Calu3 (cell line): ENCODE measurements around the gene EDA. TPM values are rescaled to one million over a fixed set of nuclear protein-coding genes. Genes with fewer than 3 reads are reported as not detected.

Source experiments
- BruUV-seq: library from RNA; stranded (reverse); fragments of 400-500 nt; replicated peaks from 2 replicates; lab custom pipeline; 2021; lab: Mats Ljungman, UMichigan
- CTCF ChIA-PET: fragments of 300-600 bp; sonication (Branson Sonifier 250); formaldehyde crosslinking; loops from one replicate; lab custom pipeline; 2022; ENCODE audit warnings: antibody characterized with exemption; lab: Charles Lee
- DNase-seq: peaks from one replicate; pipeline ENCODE4 v3.0.0; 2022
- H3K27ac Mint-ChIP-seq: one replicate; pipeline ENCODE4 v1.8.0; 2022; ENCODE audit warnings: mixed read lengths; ENCODE audit not compliant: unreplicated experiment
- H3K27me3 Mint-ChIP-seq: one replicate; pipeline ENCODE4 v1.8.0; 2022; ENCODE audit warnings: mixed read lengths; ENCODE audit not compliant: unreplicated experiment
- H3K36me3 Mint-ChIP-seq: one replicate; pipeline ENCODE4 v1.8.0; 2022; ENCODE audit warnings: mild to moderate bottlenecking, moderate library complexity, mixed read lengths; ENCODE audit not compliant: insufficient read depth, unreplicated experiment
- H3K4me1 Mint-ChIP-seq: one replicate; pipeline ENCODE4 v1.8.0; 2022; ENCODE audit warnings: mild to moderate bottlenecking, low read depth, mixed read lengths; ENCODE audit not compliant: unreplicated experiment
- H3K4me3 Mint-ChIP-seq: one replicate; pipeline ENCODE4 v1.8.0; 2022; ENCODE audit warnings: mild to moderate bottlenecking, low read depth, moderate library complexity, mixed read lengths; ENCODE audit not compliant: unreplicated experiment
- H3K9me3 Mint-ChIP-seq: one replicate; pipeline ENCODE4 v1.8.0; 2022; ENCODE audit warnings: low read depth, mixed read lengths; ENCODE audit not compliant: unreplicated experiment
- CTCF ChIP-seq: fragments of 200-600 bp; IDR thresholded peaks from one replicate; pipeline ENCODE4 v1.8.0; 2022; ENCODE audit warnings: antibody characterized with exemption; ENCODE audit not compliant: unreplicated experiment
- intact Hi-C: fragments of 100-400 bp; cut with micrococcal nuclease; formaldehyde crosslinking; loops from one replicate; pipeline ENCODE4 v1.10.0; 2022; ENCODE audit not compliant: unreplicated experiment
- total RNA-seq: library from RNA; stranded (reverse); gene quantifications from 2 replicates; pipeline ENCODE4 v1.2.3, GENCODE V29; 2022

Gene EDA
- total RNA-seq, 1 experiment from 2014 or later = 5.7 TPM

GRCh38 chrX:70079297-70079696 lies 463.4 kb downstream of the EDA start:
- intact Hi-C loops = no loop called here
- no peaks in the 10 kb centered on the region for H3K4me1 Mint-ChIP-seq
- peaks cover 15% of the 10 kb centered on the region for H3K27me3 Mint-ChIP-seq
- TF ChIP-seq CTCF = no peak
- no peaks in the 10 kb centered on the region for H3K36me3 Mint-ChIP-seq
- H3K4me3 Mint-ChIP-seq = no peak overlapping the region
- no TSS peak for BruUV-seq
- H3K9me3 Mint-ChIP-seq = peaks cover 3% of the 10 kb centered on the region
- CTCF ChIA-PET = no interaction called here
- no peak overlapping the region for H3K27ac Mint-ChIP-seq
- DNase-seq = no peak

GRCh38 chrX:70079870-70080269 lies 464.0 kb downstream of the EDA start:
- DNase-seq = no peak
- H3K4me1 Mint-ChIP-seq = no peaks in the 10 kb centered on the region
- CTCF ChIA-PET = no interaction called here
- peaks cover 3% of the 10 kb centered on the region for H3K9me3 Mint-ChIP-seq
- TF ChIP-seq CTCF = no peak
- intact Hi-C loops = no loop called here
- H3K27me3 Mint-ChIP-seq = peaks cover 15% of the 10 kb centered on the region
- BruUV-seq = no TSS peak
- no peak overlapping the region for H3K4me3 Mint-ChIP-seq
- H3K27ac Mint-ChIP-seq = no peak overlapping the region
- H3K36me3 Mint-ChIP-seq = no peaks in the 10 kb centered on the region

DNA sequence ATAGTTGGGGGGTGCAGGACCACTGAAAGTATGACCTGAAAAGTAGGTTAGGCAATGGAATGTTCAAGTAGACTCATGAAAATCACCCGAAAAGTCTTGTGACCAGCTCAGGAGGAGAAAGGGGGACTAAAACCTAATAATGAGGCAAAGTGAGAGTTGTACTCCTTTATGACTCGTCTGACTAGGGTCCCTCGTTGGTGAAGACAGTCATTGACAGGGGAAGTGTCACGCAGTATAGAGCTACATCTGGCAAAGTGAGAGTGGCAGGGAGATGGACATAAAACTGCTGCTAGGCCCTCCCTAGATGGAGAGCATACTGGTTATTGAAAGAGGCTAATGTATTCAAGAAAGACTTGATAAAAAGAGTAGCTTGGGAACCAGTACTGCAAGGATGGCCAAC lies 466.8 kb downstream of the EDA start:
- CTCF ChIA-PET = no interaction called here
- no peak overlapping the region for H3K4me3 Mint-ChIP-seq
- intact Hi-C loops = no loop called here
- TF ChIP-seq CTCF = no peak
- peaks cover 3% of the 10 kb centered on the region for H3K4me1 Mint-ChIP-seq
- no peak overlapping the region for H3K27ac Mint-ChIP-seq
- H3K9me3 Mint-ChIP-seq = no peaks in the 10 kb centered on the region
- peaks cover 15% of the 10 kb centered on the region for H3K27me3 Mint-ChIP-seq
- DNase-seq = no peak
- H3K36me3 Mint-ChIP-seq = no peaks in the 10 kb centered on the region
- no TSS peak for BruUV-seq

- no peak overlapping the region for H3K4me3 Mint-ChIP-seq
- intact Hi-C loops = no loop called here
These were observed 468.8 kb downstream of the EDA start for GRCh38 chrX:70084592-70085240.

More at GRCh38 chrX:70084592-70085240, 468.8 kb downstream of the EDA start:
- Mint-ChIP-seq H3K4me1 (peaks cover 8% of the 10 kb centered on the region), H3K36me3 (no peaks in the 10 kb centered on the region), H3K27me3 (no peaks in the 10 kb centered on the region), H3K9me3 (no peaks in the 10 kb centered on the region), H3K27ac (no peak overlapping the region)
- DNase-seq = no peak
- CTCF ChIA-PET = no interaction called here
- no peak for TF ChIP-seq CTCF
- BruUV-seq = no TSS peak
